ENCODE results near the gene ODAD2. TPM values are rescaled to one million over a fixed set of nuclear protein-coding genes. Genes with fewer than 3 reads are reported as not detected.

ODAD2 gene
- total and polyA plus RNA-seq, 2 experiments from 2014 or later, result 0.40 to 0.76 TPM

DNA sequence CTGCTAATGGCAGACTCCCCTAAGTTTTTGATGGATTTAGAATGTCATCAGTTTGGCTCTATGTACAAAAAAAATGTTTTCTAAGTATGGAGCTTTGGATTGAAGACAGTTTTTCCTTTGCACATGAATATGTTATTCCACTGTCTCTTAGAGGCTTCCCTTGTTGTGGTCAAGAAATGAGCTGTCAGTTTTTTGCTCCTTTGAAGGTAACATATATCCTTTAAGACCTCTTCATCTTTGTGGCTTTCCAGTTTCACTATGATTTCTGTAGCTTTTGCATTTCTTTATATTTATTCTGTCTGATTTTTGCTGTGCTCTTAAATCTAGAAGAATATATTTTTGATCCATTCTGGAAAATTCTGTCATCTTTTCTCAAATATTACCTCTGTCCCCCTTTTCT, 15.8 kb upstream of the ODAD2 start:
- no peak for DNase-seq (ENCODE audit: low spot score)
- H3K79me2 ChIP-seq, result no peaks in the 10 kb centered on the region
- H3K4me1 ChIP-seq (ENCODE audit: insufficient read depth), result no peaks in the 10 kb centered on the region
- no peak overlapping the region for H2AFZ ChIP-seq
- H3K27me3 ChIP-seq, result no peaks in the 10 kb centered on the region
- no peaks in the 10 kb centered on the region for H3K9me3 ChIP-seq (ENCODE audit: low read depth)
- no peaks in the 10 kb centered on the region for H4K20me1 ChIP-seq (ENCODE audit: insufficient read depth, poor library complexity, severe bottlenecking)
- no peak overlapping the region for H3K4me3 ChIP-seq
- TF ChIP-seq, protein P1, sequence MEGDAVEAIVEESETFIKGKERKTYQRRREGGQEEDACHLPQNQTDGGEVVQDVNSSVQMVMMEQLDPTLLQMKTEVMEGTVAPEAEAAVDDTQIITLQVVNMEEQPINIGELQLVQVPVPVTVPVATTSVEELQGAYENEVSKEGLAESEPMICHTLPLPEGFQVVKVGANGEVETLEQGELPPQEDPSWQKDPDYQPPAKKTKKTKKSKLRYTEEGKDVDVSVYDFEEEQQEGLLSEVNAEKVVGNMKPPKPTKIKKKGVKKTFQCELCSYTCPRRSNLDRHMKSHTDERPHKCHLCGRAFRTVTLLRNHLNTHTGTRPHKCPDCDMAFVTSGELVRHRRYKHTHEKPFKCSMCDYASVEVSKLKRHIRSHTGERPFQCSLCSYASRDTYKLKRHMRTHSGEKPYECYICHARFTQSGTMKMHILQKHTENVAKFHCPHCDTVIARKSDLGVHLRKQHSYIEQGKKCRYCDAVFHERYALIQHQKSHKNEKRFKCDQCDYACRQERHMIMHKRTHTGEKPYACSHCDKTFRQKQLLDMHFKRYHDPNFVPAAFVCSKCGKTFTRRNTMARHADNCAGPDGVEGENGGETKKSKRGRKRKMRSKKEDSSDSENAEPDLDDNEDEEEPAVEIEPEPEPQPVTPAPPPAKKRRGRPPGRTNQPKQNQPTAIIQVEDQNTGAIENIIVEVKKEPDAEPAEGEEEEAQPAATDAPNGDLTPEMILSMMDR (IDR thresholded peaks at IDR 0.05; ENCODE audit: poor library complexity), result no peak
- TF ChIP-seq EZH2phosphoT487 (IDR thresholded peaks at IDR 0.05; ENCODE audit: low read depth, severe bottlenecking, unreplicated experiment), result no peak
- TF ChIP-seq EZH2 (IDR thresholded peaks at IDR 0.05; ENCODE audit: borderline replicate concordance), result no peak
- no peak overlapping the region for H3K4me2 ChIP-seq
- H3K36me3 ChIP-seq (replicated peaks; ENCODE audit: insufficient read depth, low read depth), result no peaks in the 10 kb centered on the region
- H3K27ac ChIP-seq, result no peak overlapping the region
- H3K9me2 ChIP-seq (replicated peaks; ENCODE audit: insufficient read depth), result no peaks in the 10 kb centered on the region

DNA sequence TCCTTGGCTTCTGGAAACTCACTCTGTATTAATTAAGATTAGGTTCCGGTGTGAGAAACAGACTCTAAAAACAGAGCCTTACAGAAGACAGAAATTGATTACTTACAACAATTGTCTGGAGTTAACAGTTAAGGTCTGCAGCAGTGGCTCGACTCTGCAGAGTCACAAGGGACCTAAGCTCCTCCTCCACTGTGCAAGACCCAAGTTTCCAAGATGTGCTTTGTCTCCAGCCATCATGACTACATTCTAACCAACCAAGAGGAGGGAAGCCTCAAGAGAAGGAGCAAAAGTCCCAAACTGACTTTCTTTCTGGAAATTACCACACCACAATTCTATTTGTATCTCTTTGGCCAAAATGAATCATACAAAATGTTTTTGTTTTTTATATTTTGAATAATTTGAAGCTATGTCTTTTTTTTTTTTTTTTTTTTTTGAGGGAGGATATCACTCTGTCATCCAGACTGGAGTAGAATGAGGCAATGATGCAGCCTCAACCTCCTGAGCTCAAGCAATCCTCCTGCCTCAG, 14.2 kb upstream of the ODAD2 start:
- Histone ChIP-seq H3K36me3 (replicated peaks; ENCODE audit: insufficient read depth, low read depth) (no peaks in the 10 kb centered on the region), H2AFZ (no peak overlapping the region), H3K4me3 (no peak overlapping the region), H3K9me2 (replicated peaks; ENCODE audit: insufficient read depth) (no peaks in the 10 kb centered on the region), H3K27me3 (no peaks in the 10 kb centered on the region), H3K9me3 (ENCODE audit: low read depth) (no peaks in the 10 kb centered on the region), H3K4me1 (ENCODE audit: insufficient read depth) (no peaks in the 10 kb centered on the region), H3K4me2 (no peak overlapping the region), H3K27ac (no peak overlapping the region), H4K20me1 (ENCODE audit: insufficient read depth, poor library complexity, severe bottlenecking) (no peaks in the 10 kb centered on the region), H3K79me2 (no peaks in the 10 kb centered on the region)
- no peak for DNase-seq (ENCODE audit: low spot score)
- TF ChIP-seq EZH2phosphoT487 (IDR thresholded peaks at IDR 0.05; ENCODE audit: low read depth, severe bottlenecking, unreplicated experiment) (no peak), EZH2 (IDR thresholded peaks at IDR 0.05; ENCODE audit: borderline replicate concordance) (no peak)
- TF ChIP-seq, protein P1 (IDR thresholded peaks at IDR 0.05; ENCODE audit: poor library complexity), result no peak
- WGBS (ENCODE audit: low lambda C conversion rate, missing lambda C conversion rate), result 53% methylated on average over 2 of the region's 2 CpGs

DNA sequence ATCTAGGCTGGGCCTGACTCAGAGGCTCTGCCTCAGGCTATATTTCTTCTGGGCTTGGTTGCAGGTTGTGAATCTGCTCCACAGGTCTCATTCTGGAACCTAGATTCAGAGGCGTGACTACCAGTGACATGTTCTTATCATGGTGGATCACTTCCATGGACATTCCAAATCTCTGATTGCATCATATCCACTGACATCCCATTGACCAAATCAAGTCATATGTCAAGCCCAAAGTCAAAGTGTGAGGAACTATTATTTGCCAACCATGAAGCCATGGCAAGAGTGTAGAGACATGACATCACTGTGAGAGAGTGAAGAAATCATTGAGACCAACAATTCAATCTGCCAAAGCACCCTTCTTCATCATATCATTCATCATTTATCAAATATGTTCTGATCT, 11.9 kb upstream of the ODAD2 start:
- TF ChIP-seq, protein P1 (IDR thresholded peaks at IDR 0.05; ENCODE audit: poor library complexity), result no peak
- TF ChIP-seq EZH2 (IDR thresholded peaks at IDR 0.05; ENCODE audit: borderline replicate concordance) (no peak), EZH2phosphoT487 (IDR thresholded peaks at IDR 0.05; ENCODE audit: low read depth, severe bottlenecking, unreplicated experiment) (no peak)
- WGBS (ENCODE audit: low lambda C conversion rate, missing lambda C conversion rate), result 93% methylated on average over 1 of the region's 1 CpG

DNA sequence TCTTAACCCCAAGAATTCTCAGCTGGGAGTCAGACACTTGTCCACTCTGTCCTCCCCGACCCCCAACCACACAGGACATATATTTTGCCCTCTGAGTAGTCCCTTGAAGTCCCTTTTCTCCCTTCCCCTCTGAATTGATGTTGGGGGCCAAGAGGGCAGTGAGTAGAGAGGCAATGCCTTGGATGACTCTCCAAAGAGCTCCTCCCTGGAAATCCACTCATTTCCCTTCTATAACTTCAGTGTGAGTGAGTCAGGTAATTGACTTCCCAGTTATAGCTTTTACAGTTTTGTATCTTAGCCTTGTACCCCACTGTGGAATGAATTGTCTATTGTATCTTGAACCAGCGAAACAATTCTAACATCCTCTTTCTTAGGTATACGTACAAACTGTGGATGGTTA, 9.2 kb upstream of the ODAD2 start:
- H3K9me3 ChIP-seq (ENCODE audit: low read depth), result no peaks in the 10 kb centered on the region
- no peak for DNase-seq (ENCODE audit: low spot score)

More for the DNA sequence above, 11.9 kb upstream of the ODAD2 start:
- no peaks in the 10 kb centered on the region for H3K9me3 ChIP-seq (ENCODE audit: low read depth)
- no peaks in the 10 kb centered on the region for H3K4me1 ChIP-seq (ENCODE audit: insufficient read depth)
- no peak for DNase-seq (ENCODE audit: low spot score)
- no peak overlapping the region for H3K27ac ChIP-seq
- no peaks in the 10 kb centered on the region for H3K9me2 ChIP-seq (replicated peaks; ENCODE audit: insufficient read depth)
- no peak overlapping the region for H2AFZ ChIP-seq
- H3K4me2 ChIP-seq, result no peak overlapping the region
- no peak overlapping the region for H3K4me3 ChIP-seq
- H3K36me3 ChIP-seq (replicated peaks; ENCODE audit: insufficient read depth, low read depth), result no peaks in the 10 kb centered on the region
- no peaks in the 10 kb centered on the region for H4K20me1 ChIP-seq (ENCODE audit: insufficient read depth, poor library complexity, severe bottlenecking)
- no peaks in the 10 kb centered on the region for H3K27me3 ChIP-seq
- no peaks in the 10 kb centered on the region for H3K79me2 ChIP-seq

More for the DNA sequence above, 9.2 kb upstream of the ODAD2 start:
- H3K4me1 ChIP-seq (ENCODE audit: insufficient read depth), result no peaks in the 10 kb centered on the region
- TF ChIP-seq EZH2 (IDR thresholded peaks at IDR 0.05; ENCODE audit: borderline replicate concordance), result no peak
- TF ChIP-seq, protein P1 (IDR thresholded peaks at IDR 0.05; ENCODE audit: poor library complexity), result no peak
- no peak for TF ChIP-seq EZH2phosphoT487 (IDR thresholded peaks at IDR 0.05; ENCODE audit: low read depth, severe bottlenecking, unreplicated experiment)
- H3K4me3 ChIP-seq, result no peak overlapping the region
- no peaks in the 10 kb centered on the region for H3K79me2 ChIP-seq
- 81% methylated on average over 3 of the region's 3 CpGs for WGBS (ENCODE audit: low lambda C conversion rate, missing lambda C conversion rate)
- no peaks in the 10 kb centered on the region for H4K20me1 ChIP-seq (ENCODE audit: insufficient read depth, poor library complexity, severe bottlenecking)
- H3K36me3 ChIP-seq (replicated peaks; ENCODE audit: insufficient read depth, low read depth), result no peaks in the 10 kb centered on the region
- H3K9me2 ChIP-seq (replicated peaks; ENCODE audit: insufficient read depth), result no peaks in the 10 kb centered on the region
- H2AFZ ChIP-seq, result no peak overlapping the region
- no peak overlapping the region for H3K27ac ChIP-seq
- no peak overlapping the region for H3K4me2 ChIP-seq
- H3K27me3 ChIP-seq, result peaks cover 7% of the 10 kb centered on the region

All from hepatocyte (in vitro differentiated cells).